Astrocyte (in vitro differentiated cells and primary cell): Measurements from ENCODE around the gene CSNK1D.

Source experiments
- CTCF ChIP-seq: IDR thresholded peaks from 2 replicates; pipeline ENCODE4 v1.5.1; 2011; ENCODE audit warnings: low read depth, mild to moderate bottlenecking, inconsistent platforms, low read length, moderate library complexity; ENCODE audit not compliant: insufficient read depth
- EZH2 ChIP-seq: IDR thresholded peaks from 2 replicates; pipeline ENCODE4 v1.6.1; 2012; ENCODE audit warnings: mild to moderate bottlenecking, low read length, inconsistent platforms; ENCODE audit not compliant: insufficient read depth

DNA sequence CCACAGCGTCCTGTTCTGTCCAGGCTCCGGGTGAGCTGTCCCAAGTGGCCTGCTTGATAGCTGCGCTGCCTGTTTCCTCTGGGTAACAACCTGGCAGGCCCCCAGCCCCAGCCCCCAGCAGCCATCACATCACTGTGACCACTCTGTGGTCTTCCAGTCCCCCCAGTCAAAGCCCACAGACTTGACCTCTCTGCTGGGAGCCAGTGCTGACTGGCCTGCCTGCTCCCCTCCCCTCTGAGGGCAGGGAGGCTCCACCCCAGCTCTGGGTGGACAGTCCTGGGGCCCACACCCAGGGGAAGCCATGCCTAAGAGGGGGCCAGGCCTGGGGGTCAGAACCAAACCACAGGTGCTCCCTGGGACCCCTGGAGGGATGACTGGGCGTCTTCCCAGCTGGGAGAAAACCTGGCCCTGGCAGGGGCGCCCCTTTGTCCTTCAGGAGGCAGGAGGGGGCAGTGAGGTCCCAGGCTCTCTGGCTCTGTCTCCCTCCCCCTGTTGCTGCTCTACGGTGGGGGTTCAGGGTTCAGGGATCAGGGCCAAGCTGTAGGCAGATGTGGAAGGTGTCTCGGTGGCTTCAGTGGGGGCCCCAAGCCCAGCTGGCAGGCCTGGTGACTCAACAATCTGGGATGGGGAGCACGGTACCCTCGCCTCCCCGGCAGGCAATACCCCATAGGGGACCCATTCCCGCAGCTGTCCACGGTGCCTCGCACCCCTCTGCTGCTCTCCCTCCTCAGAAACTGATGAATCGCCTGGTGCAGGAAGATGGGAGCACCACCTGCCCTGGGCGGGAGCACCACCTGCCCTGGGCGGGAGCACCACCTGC lies 46.5 kb downstream of the CSNK1D start:
- TF ChIP-seq CTCF (no peak), EZH2 (no peak)
